Stimulated activated naive B cell treated with anti-CD40 and anti-IgM and Interleukin-4, amounts not matched to agents 10 μg/mL and 1 μg/mL and 100 μg/mL, for 72 hours (primary cell): ENCODE results near the gene MIF4GD.
A peak's percentile ranks its signal among the peaks of the same experiment; 100 is the strongest.

Experiments used
- ATAC-seq, 2 donors: fragments of 150-1000 bp; cut with Tn5 transposase; replicated peaks; 2 replicates each; pipeline ENCODE4 v1.10.0; 2021; ENCODE audit warnings: moderate library complexity in 1 of 2
- DNase-seq: peaks from one replicate; pipeline ENCODE4 v3.0.0; 2021
- H3K27ac Mint-ChIP-seq: one replicate; pipeline ENCODE4 v1.8.0; 2022; ENCODE audit warnings: mild to moderate bottlenecking, mixed read lengths
- H3K27me3 Mint-ChIP-seq, 2 donors: one replicate each; pipeline ENCODE4 v1.8.0; 2022; ENCODE audit warnings: mixed read lengths in 2 of 2
- H3K36me3 Mint-ChIP-seq, 2 donors: one replicate each; pipeline ENCODE4 v1.8.0; 2022; ENCODE audit warnings: mixed read lengths in 2 of 2, mild to moderate bottlenecking in 1 of 2
- H3K4me1 Mint-ChIP-seq, 2 donors: one replicate each; pipeline ENCODE4 v1.8.0; 2022; ENCODE audit warnings: mixed read lengths in 2 of 2, mild to moderate bottlenecking in 1 of 2
- H3K4me3 Mint-ChIP-seq, 2 donors: one replicate each; pipeline ENCODE4 v1.8.0; 2022; ENCODE audit warnings: mild to moderate bottlenecking in 2 of 2, mixed read lengths in 2 of 2, moderate library complexity in 1 of 2
- H3K9me3 Mint-ChIP-seq, 2 donors: one replicate each; pipeline ENCODE4 v1.8.0; 2022; ENCODE audit warnings: mixed read lengths in 2 of 2, mild to moderate bottlenecking in 1 of 2

Gene MIF4GD

GRCh38 chr17:75240394-75241142 is 30.5 kb downstream of the MIF4GD start:
- Mint-ChIP-seq H3K27me3 (no peaks in the 10 kb centered on the region), H3K36me3 (peaks cover 42 to 75% of the 10 kb centered on the region in 2 donors), H3K9me3 (no peaks in the 10 kb centered on the region), H3K27ac (peak overlapping the region; percentile 84), H3K4me3 (peak overlapping the region in 1 of 2 donors; percentile 7), H3K4me1 (peaks cover 35 to 57% of the 10 kb centered on the region in 2 donors)
- peak in 1 of 2 donors; percentile 38 for ATAC-seq
- DNase-seq, result no peak

GRCh38 chr17:75239778-75240393 is 31.1 kb downstream of the MIF4GD start:
- DNase-seq (no peak), ATAC-seq (no peak)
- peak overlapping the region; percentile 84 for H3K27ac Mint-ChIP-seq
- peak overlapping the region in 1 of 2 donors; percentile 7 for H3K4me3 Mint-ChIP-seq
- peaks cover 46 to 79% of the 10 kb centered on the region in 2 donors for H3K36me3 Mint-ChIP-seq
- H3K4me1 Mint-ChIP-seq, result peaks cover 35 to 53% of the 10 kb centered on the region in 2 donors
- H3K27me3 Mint-ChIP-seq, result no peaks in the 10 kb centered on the region
- no peaks in the 10 kb centered on the region for H3K9me3 Mint-ChIP-seq

GRCh38 chr17:75239214-75239613 is 31.8 kb downstream of the MIF4GD start:
- H3K27ac Mint-ChIP-seq, result peak overlapping the region; percentile 90
- peaks cover 48 to 80% of the 10 kb centered on the region in 2 donors for H3K36me3 Mint-ChIP-seq
- DNase-seq, result no peak
- peaks cover 30 to 47% of the 10 kb centered on the region in 2 donors for H3K4me1 Mint-ChIP-seq
- no peak overlapping the region for H3K4me3 Mint-ChIP-seq
- no peak for ATAC-seq
- no peaks in the 10 kb centered on the region for H3K27me3 Mint-ChIP-seq
- no peaks in the 10 kb centered on the region for H3K9me3 Mint-ChIP-seq

- Mint-ChIP-seq H3K4me1 (peaks cover 25 to 42% of the 10 kb centered on the region in 2 donors), H3K27me3 (no peaks in the 10 kb centered on the region), H3K27ac (peak overlapping the region; percentile 90), H3K9me3 (no peaks in the 10 kb centered on the region), H3K4me3 (peak overlapping the region in 1 of 2 donors; percentile 48), H3K36me3 (peaks cover 46 to 79% of the 10 kb centered on the region in 2 donors)
- ATAC-seq, result peak; percentile 81 to 84
- no peak for DNase-seq
Measured at GRCh38 chr17:75238684-75239191, 32.3 kb downstream of the MIF4GD start.

GRCh38 chr17:75238020-75238580 is 32.9 kb downstream of the MIF4GD start:
- no peak for ATAC-seq
- Mint-ChIP-seq H3K4me3 (no peak overlapping the region), H3K4me1 (peaks cover 20 to 35% of the 10 kb centered on the region in 2 donors), H3K36me3 (peaks cover 40 to 75% of the 10 kb centered on the region in 2 donors), H3K27ac (peak overlapping the region; percentile 90), H3K9me3 (no peaks in the 10 kb centered on the region), H3K27me3 (no peaks in the 10 kb centered on the region)
- no peak for DNase-seq

GRCh38 chr17:75237100-75238014 is 33.7 kb downstream of the MIF4GD start:
- H3K9me3 Mint-ChIP-seq, result no peaks in the 10 kb centered on the region
- H3K27me3 Mint-ChIP-seq, result no peaks in the 10 kb centered on the region
- peaks cover 16 to 28% of the 10 kb centered on the region in 2 donors for H3K4me1 Mint-ChIP-seq
- no peak for ATAC-seq
- no peak overlapping the region for H3K4me3 Mint-ChIP-seq
- DNase-seq, result no peak
- peaks cover 43 to 77% of the 10 kb centered on the region in 2 donors for H3K36me3 Mint-ChIP-seq
- H3K27ac Mint-ChIP-seq, result peak overlapping the region; percentile 79

- Mint-ChIP-seq H3K36me3 (peaks cover 41 to 63% of the 10 kb centered on the region in 2 donors), H3K4me3 (no peak overlapping the region), H3K4me1 (peaks cover 0 to 5% of the 10 kb centered on the region in 2 donors), H3K27me3 (no peaks in the 10 kb centered on the region), H3K9me3 (no peaks in the 10 kb centered on the region), H3K27ac (peak overlapping the region; percentile 16)
- DNase-seq, result no peak
- ATAC-seq, result no peak
Measured at GRCh38 chr17:75232786-75233185, 38.2 kb downstream of the MIF4GD start.

GRCh38 chr17:75231741-75232464 is 39.1 kb downstream of the MIF4GD start:
- Mint-ChIP-seq H3K27me3 (no peaks in the 10 kb centered on the region), H3K36me3 (peaks cover 41 to 54% of the 10 kb centered on the region in 2 donors), H3K27ac (no peak overlapping the region), H3K9me3 (no peaks in the 10 kb centered on the region), H3K4me3 (no peak overlapping the region), H3K4me1 (peaks cover 0 to 5% of the 10 kb centered on the region in 2 donors)
- no peak for DNase-seq
- no peak for ATAC-seq

- H3K36me3 Mint-ChIP-seq, result peaks cover 41 to 46% of the 10 kb centered on the region in 2 donors
- H3K9me3 Mint-ChIP-seq, result no peaks in the 10 kb centered on the region
- H3K4me3 Mint-ChIP-seq, result no peak overlapping the region
- peaks cover 0 to 5% of the 10 kb centered on the region in 2 donors for H3K4me1 Mint-ChIP-seq
- DNase-seq (no peak), ATAC-seq (no peak)
- no peaks in the 10 kb centered on the region for H3K27me3 Mint-ChIP-seq
- peak overlapping the region; percentile 57 for H3K27ac Mint-ChIP-seq
Measured at GRCh38 chr17:75231071-75231470, 40.0 kb downstream of the MIF4GD start.

- H3K36me3 Mint-ChIP-seq, result peaks cover 40 to 45% of the 10 kb centered on the region in 2 donors
Measured at GRCh38 chr17:75228847-75229246, 42.2 kb downstream of the MIF4GD start.

GRCh38 chr17:75228305-75228704 is 42.7 kb downstream of the MIF4GD start:
- DNase-seq (no peak), ATAC-seq (peak; percentile 29 to 36)
- Mint-ChIP-seq H3K4me1 (peaks cover 0 to 5% of the 10 kb centered on the region in 2 donors), H3K27ac (peak overlapping the region; percentile 11), H3K4me3 (no peak overlapping the region), H3K36me3 (peaks cover 42 to 45% of the 10 kb centered on the region in 2 donors), H3K27me3 (no peaks in the 10 kb centered on the region), H3K9me3 (no peaks in the 10 kb centered on the region)

More at GRCh38 chr17:75228847-75229246, 42.2 kb downstream of the MIF4GD start:
- ATAC-seq (no peak), DNase-seq (no peak)
- Mint-ChIP-seq H3K4me3 (no peak overlapping the region), H3K27ac (peak overlapping the region; percentile 11), H3K27me3 (no peaks in the 10 kb centered on the region), H3K9me3 (no peaks in the 10 kb centered on the region), H3K4me1 (peaks cover 0 to 5% of the 10 kb centered on the region in 2 donors)

GRCh38 chr17:75227729-75228128 is 43.3 kb downstream of the MIF4GD start:
- no peak overlapping the region for H3K27ac Mint-ChIP-seq
- H3K27me3 Mint-ChIP-seq, result no peaks in the 10 kb centered on the region
- H3K9me3 Mint-ChIP-seq, result no peaks in the 10 kb centered on the region
- DNase-seq (no peak), ATAC-seq (no peak)
- no peak overlapping the region for H3K4me3 Mint-ChIP-seq
- peaks cover 42% of the 10 kb centered on the region in 2 donors for H3K36me3 Mint-ChIP-seq
- peaks cover 0 to 5% of the 10 kb centered on the region in 2 donors for H3K4me1 Mint-ChIP-seq

GRCh38 chr17:75225016-75225415 is 46.0 kb downstream of the MIF4GD start:
- H3K36me3 Mint-ChIP-seq, result peaks cover 32 to 33% of the 10 kb centered on the region in 2 donors
- H3K4me1 Mint-ChIP-seq, result peaks cover 4 to 5% of the 10 kb centered on the region in 2 donors
- no peaks in the 10 kb centered on the region for H3K9me3 Mint-ChIP-seq
- H3K27me3 Mint-ChIP-seq, result no peaks in the 10 kb centered on the region
- DNase-seq, result no peak
- H3K4me3 Mint-ChIP-seq, result no peak overlapping the region
- no peak for ATAC-seq
- no peak overlapping the region for H3K27ac Mint-ChIP-seq
